Cardiac muscle cell (in vitro differentiated cells and primary cell): ENCODE data around the gene UPF3B. TPM values are rescaled to one million over a fixed set of nuclear protein-coding genes. Genes with fewer than 3 reads are reported as not detected.
"Not testable (repeated sequence)": the region's sequence is repeated elsewhere in the genome, so short reads cannot be mapped to it uniquely, and the experiment has no call there.

Source experiments
- DNase-seq, 2 donors: peaks; one replicate each; pipeline versions ENCODE4 v3.0.0 to v3.0.0-alpha.2; 2010 to 2017; ENCODE audit warnings: low read depth in 1 of 2, low spot score in 1 of 2
- H3K27ac ChIP-seq: fragments of 200-600 bp; sonication (generic); 2 replicates; pipeline ENCODE4 v1.5.1; 2016
- H3K27me3 ChIP-seq: fragments of 200-600 bp; sonication (generic); 2 replicates; pipeline ENCODE4 v1.6.0; 2016; ENCODE audit warnings: control low read depth
- H3K36me3 ChIP-seq: fragments of 200-600 bp; sonication (generic); 2 replicates; pipeline ENCODE4 v1.5.1; 2016; ENCODE audit warnings: control low read depth
- H3K4me1 ChIP-seq: fragments of 200-600 bp; sonication (generic); 2 replicates; pipeline ENCODE4 v1.8.1; 2017; ENCODE audit warnings: low read depth, mild to moderate bottlenecking, mixed run types
- H3K4me3 ChIP-seq: fragments of 200-600 bp; sonication (generic); 2 replicates; pipeline ENCODE4 v1.5.1; 2016; ENCODE audit warnings: mild to moderate bottlenecking
- H3K9me3 ChIP-seq: fragments of 200-600 bp; sonication (generic); 2 replicates; pipeline ENCODE4 v1.5.1; 2017; ENCODE audit warnings: low read depth, mild to moderate bottlenecking, control low read depth
- polyA plus RNA-seq: library from polyadenylated mRNA; unstranded; fragments of >200 nt; fragmentation: Nextera tagmentation; extraction: Ambion mirVana; gene quantifications from 2 replicates; pipeline ENCODE4 v1.2.1, GENCODE V29; 2016
- total RNA-seq: library from RNA; depleted of rRNA; stranded (reverse); fragments of >200 nt; gene quantifications from 2 replicates; pipeline ENCODE4 v1.2.3, GENCODE V29; 2016
- TF ChIP-seq, protein P1 (sequence below): IDR thresholded peaks from 2 replicates; pipeline ENCODE4 v1.5.1; 2012; ENCODE audit warnings: low read depth, mild to moderate bottlenecking, low read length

UPF3B gene, protein sequence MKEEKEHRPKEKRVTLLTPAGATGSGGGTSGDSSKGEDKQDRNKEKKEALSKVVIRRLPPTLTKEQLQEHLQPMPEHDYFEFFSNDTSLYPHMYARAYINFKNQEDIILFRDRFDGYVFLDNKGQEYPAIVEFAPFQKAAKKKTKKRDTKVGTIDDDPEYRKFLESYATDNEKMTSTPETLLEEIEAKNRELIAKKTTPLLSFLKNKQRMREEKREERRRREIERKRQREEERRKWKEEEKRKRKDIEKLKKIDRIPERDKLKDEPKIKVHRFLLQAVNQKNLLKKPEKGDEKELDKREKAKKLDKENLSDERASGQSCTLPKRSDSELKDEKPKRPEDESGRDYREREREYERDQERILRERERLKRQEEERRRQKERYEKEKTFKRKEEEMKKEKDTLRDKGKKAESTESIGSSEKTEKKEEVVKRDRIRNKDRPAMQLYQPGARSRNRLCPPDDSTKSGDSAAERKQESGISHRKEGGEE
- total RNA-seq: 5.4 and 5.5 TPM in 2 replicates
- polyA plus RNA-seq: 22.2 and 25.1 TPM in 2 replicates

DNA sequence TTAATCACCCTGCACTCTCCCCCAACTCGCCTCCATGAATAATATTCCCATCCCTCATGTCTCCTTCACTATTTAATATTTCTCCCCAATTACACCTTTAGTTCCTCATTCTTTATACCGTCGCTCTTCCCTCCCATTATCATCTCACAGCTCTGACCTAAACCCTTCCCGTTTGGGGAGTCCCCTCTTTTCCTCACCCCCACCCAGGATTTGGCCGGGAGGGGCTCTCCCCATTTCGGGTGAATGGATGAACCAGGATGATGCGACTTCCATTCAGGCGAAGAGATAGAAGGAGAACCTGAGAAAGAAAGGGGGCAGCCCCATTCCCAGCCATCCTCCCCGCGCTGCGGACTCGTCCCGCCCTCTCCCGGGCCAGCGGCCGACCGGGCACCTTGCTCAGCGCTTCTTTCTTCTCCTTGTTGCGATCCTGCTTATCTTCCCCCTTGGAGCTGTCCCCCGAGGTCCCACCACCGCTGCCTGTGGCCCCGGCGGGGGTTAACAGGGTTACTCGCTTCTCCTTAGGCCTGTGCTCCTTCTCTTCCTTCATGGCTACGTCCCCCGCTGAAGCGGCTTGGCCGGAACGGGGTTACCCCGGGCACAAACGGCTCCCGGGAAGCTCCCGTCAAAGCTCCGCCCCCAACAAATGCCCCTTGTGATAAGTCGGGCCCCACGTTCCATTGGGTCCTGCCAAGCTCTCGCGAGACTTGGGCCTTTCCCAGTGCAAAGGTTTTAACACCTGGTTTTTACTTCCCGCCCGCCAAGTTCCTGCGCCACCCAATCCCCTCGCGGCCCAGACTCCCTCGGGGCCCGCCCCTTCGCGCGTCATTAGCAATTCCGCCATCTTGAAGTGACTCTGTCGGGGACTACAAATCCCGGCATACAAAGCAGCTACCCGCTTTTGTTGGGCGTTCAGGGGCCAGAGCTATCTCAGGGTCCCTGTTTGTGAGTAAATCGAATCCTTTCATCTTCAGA is at the start of gene UPF3B:
Gene UPF3B (minus strand): TSS at position 582 of the 972 bp plus-strand sequence. CDS start 35 bp downstream, at position 547.
- peak within 1 kb of the TSS; percentile 92 for H3K27ac ChIP-seq
- peaks cover 8% of the 10 kb centered on the region for H3K36me3 ChIP-seq
- H3K27me3 ChIP-seq: no peaks in the 10 kb centered on the region
- peak; percentile 97 to 98 for DNase-seq
- H3K4me3 ChIP-seq: peak within 1 kb of the TSS; percentile 81
- TF ChIP-seq, protein P1, sequence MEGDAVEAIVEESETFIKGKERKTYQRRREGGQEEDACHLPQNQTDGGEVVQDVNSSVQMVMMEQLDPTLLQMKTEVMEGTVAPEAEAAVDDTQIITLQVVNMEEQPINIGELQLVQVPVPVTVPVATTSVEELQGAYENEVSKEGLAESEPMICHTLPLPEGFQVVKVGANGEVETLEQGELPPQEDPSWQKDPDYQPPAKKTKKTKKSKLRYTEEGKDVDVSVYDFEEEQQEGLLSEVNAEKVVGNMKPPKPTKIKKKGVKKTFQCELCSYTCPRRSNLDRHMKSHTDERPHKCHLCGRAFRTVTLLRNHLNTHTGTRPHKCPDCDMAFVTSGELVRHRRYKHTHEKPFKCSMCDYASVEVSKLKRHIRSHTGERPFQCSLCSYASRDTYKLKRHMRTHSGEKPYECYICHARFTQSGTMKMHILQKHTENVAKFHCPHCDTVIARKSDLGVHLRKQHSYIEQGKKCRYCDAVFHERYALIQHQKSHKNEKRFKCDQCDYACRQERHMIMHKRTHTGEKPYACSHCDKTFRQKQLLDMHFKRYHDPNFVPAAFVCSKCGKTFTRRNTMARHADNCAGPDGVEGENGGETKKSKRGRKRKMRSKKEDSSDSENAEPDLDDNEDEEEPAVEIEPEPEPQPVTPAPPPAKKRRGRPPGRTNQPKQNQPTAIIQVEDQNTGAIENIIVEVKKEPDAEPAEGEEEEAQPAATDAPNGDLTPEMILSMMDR: no peak
- H3K4me1 ChIP-seq: peaks cover 3% of the 10 kb centered on the region
- H3K9me3 ChIP-seq: no peaks in the 10 kb centered on the region

DNA sequence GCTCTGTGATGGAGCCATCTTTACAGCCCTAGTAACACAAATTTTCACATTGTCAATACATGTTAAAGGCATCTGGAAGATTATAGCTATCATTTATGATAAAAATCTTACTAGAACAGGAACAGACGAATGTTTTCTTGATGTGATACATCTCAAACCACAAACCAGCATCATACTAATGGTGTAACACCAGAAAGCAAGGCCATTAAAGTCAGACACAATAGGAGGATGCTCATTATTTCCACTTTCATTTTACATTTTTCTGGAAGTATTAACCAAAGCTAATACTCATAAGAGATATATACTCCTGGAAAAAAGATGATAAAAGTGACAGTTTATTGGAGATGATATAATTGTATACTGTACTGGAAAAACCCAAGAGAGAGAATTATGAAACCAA is 48.2 kb upstream of the UPF3B start:
- H3K36me3 ChIP-seq: no peaks in the 10 kb centered on the region
- no peak for DNase-seq
- H3K27me3 ChIP-seq: no peaks in the 10 kb centered on the region
- no peaks in the 10 kb centered on the region for H3K4me1 ChIP-seq
- no peak overlapping the region for H3K27ac ChIP-seq
- H3K4me3 ChIP-seq: no peak overlapping the region
- TF ChIP-seq, protein P1: no peak
- H3K9me3 ChIP-seq: no peaks in the 10 kb centered on the region

DNA sequence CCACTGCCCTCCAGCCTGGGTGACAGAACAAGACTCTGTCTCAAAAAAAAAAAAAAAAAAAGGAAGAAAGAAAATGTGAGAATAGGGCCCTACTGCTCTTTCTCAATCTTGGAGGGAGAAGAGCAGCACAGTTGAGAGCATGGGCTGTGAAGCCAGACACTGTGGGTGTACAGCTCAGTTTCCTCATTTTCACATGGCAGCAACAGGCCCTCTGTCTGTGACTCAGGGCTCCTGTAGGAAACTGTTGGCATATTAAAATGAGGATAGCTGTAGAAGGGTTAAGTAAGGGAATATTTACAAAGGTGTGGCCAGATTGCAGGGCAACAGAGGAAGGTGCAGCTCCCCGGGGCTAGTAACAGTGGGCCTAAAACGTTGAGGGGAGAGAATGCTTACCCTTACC is 46.4 kb upstream of the UPF3B start:
- Histone ChIP-seq H3K9me3 (no peaks in the 10 kb centered on the region), H3K36me3 (no peaks in the 10 kb centered on the region), H3K27me3 (no peaks in the 10 kb centered on the region), H3K27ac (no peak overlapping the region), H3K4me3 (no peak overlapping the region), H3K4me1 (no peaks in the 10 kb centered on the region)
- no peak for DNase-seq
- TF ChIP-seq, protein P1: no peak

DNA sequence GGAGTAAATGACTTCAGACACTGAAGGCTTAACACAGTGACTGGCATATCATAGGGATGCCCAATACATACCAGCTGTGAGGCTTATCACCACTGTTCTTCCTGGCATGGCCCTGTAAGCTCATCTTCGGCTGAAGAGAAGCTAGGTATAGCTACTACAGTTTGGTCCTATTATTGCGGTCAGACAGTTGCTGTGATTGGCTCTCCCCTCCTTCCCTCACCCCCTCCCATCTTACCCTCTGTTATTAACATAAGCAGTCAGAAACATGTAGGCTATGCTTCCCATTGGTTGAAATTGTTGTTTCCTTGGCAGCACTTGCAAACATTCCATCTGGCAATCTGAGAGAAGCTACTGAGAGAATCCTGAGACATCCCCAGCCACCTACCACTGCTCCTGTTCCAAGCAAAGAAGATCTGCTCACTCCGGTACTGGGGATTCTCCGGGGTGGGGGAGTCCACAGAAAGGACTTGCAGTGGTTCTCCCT is 43.1 kb upstream of the UPF3B start, which contains the start of gene AKAP14:
Gene AKAP14 (plus strand): TSS at position 51 of the 484 bp plus-strand sequence. CDS start 7,331 bp downstream, outside the sequence.
- H3K4me3 ChIP-seq: no peak within 1 kb of the TSS
- H3K27me3 ChIP-seq: no peaks in the 10 kb centered on the region
- TF ChIP-seq, protein P1: no peak
- H3K36me3 ChIP-seq: no peaks in the 10 kb centered on the region
- no peaks in the 10 kb centered on the region for H3K9me3 ChIP-seq
- DNase-seq: peak in 1 of 2 donors; percentile 7
- H3K27ac ChIP-seq: no peak within 1 kb of the TSS
- no peaks in the 10 kb centered on the region for H3K4me1 ChIP-seq

DNA sequence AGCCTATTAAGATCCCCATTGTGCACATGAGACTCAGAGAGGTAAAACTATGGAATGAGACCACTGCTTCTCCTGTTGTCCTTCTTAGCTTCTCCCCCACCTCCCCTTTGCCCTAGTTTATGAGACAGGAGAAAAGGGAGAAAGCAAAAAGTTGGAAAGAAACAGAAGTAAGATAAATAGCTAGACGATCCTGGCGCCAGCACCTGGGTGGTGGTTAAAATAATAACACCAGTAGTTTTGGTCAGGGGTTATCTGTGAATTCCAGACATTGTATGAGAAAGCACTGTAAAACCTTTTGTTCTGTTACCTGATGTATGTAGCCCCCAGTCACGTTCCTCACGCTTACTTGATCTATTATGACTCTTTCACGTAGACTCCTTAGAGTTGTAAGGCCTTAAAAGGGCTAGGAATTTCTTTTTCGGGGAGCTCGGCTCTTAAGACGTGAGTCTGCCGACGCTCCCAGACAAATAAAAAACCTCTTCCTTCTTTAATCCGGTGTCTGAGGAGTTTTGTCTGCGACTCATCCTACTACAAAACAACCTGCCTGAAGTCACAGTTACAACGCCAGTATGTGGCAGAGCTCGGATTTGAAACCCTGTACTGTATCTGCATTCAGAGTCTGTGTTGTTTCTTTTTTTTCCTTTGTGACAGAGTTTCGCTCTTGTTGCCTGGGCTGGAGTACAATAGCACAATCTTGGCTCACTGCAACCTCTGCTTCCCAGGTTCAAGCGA is 39.4 kb upstream of the UPF3B start:
- not testable (repeated sequence) for H3K9me3 ChIP-seq, DNase-seq, H3K36me3 ChIP-seq, H3K4me1 ChIP-seq, H3K27ac ChIP-seq, H3K4me3 ChIP-seq, H3K27me3 ChIP-seq

DNA sequence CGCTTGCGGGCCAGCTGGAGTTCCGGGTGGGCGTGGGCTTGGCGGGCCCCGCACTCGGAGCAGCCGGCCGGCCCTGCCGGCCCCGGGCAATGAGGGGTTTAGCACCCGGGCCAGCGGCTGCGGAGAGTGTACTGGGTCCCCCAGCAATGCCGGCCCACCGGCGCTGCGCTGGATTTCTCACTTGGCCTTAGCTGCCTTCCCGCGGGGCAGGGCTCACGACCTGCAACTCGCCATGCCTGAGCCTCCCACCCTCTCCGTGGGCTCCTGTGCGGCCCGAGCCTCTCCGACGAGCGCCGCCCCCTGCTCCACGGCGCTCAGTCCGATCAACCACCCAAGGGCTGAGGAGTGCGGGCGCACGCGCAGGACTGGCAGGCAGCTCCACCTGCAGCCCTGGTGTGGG is 37.9 kb upstream of the UPF3B start:
- H3K27me3 ChIP-seq, H3K4me3 ChIP-seq, H3K36me3 ChIP-seq, H3K4me1 ChIP-seq, DNase-seq, H3K27ac ChIP-seq, H3K9me3 ChIP-seq: not testable (repeated sequence)
